KOPT-K1 (cell line): ENCODE measurements around the gene SLCO2A1.

Experiments used
- H3K27ac ChIP-seq: fragments of 200-600 bp; sonication (generic); 2 replicates; pipeline ENCODE4 v1.5.1; 2016; ENCODE audit warnings: antibody characterized with exemption, mild to moderate bottlenecking, low read depth, low read length; ENCODE audit not compliant: poor library complexity, severe bottlenecking
- H3K36me3 ChIP-seq: fragments of 200-600 bp; sonication (generic); 2 replicates; pipeline ENCODE4 v1.5.1; 2017; ENCODE audit warnings: antibody characterized with exemption, mild to moderate bottlenecking, low read length, moderate library complexity; ENCODE audit not compliant: insufficient read depth
- H3K9me3 ChIP-seq: fragments of 200-600 bp; sonication (generic); 2 replicates; pipeline ENCODE4 v1.5.1; 2017; ENCODE audit warnings: antibody characterized with exemption, low read length, mild to moderate bottlenecking; ENCODE audit not compliant: insufficient read depth, poor library complexity, severe bottlenecking

The SLCO2A1 gene

GRCh38 chr3:134004841-134005240 lies 24.9 kb downstream of the SLCO2A1 start:
- Histone ChIP-seq H3K27ac (no peak overlapping the region), H3K36me3 (no peaks in the 10 kb centered on the region)

GRCh38 chr3:134003066-134003465 lies 26.7 kb downstream of the SLCO2A1 start:
- Histone ChIP-seq H3K27ac (no peak overlapping the region), H3K9me3 (no peaks in the 10 kb centered on the region), H3K36me3 (no peaks in the 10 kb centered on the region)

More at GRCh38 chr3:134004841-134005240, 24.9 kb downstream of the SLCO2A1 start:
- no peaks in the 10 kb centered on the region for H3K9me3 ChIP-seq

- no peak overlapping the region for H3K27ac ChIP-seq
- H3K9me3 ChIP-seq, result no peaks in the 10 kb centered on the region
- H3K36me3 ChIP-seq, result no peaks in the 10 kb centered on the region
These were observed 27.4 kb downstream of the SLCO2A1 start for GRCh38 chr3:134002306-134002705.

GRCh38 chr3:134001251-134001650 lies 28.5 kb downstream of the SLCO2A1 start:
- Histone ChIP-seq H3K27ac (no peak overlapping the region), H3K9me3 (no peaks in the 10 kb centered on the region), H3K36me3 (no peaks in the 10 kb centered on the region)

- H3K27ac ChIP-seq, result no peak overlapping the region
- H3K9me3 ChIP-seq, result no peaks in the 10 kb centered on the region
- H3K36me3 ChIP-seq, result no peaks in the 10 kb centered on the region
These were observed 29.6 kb downstream of the SLCO2A1 start for GRCh38 chr3:133999891-134000685.

GRCh38 chr3:133998691-133999241 lies 31.0 kb downstream of the SLCO2A1 start:
- Histone ChIP-seq H3K9me3 (no peaks in the 10 kb centered on the region), H3K27ac (no peak overlapping the region), H3K36me3 (no peaks in the 10 kb centered on the region)

GRCh38 chr3:133997871-133998635 lies 31.7 kb downstream of the SLCO2A1 start:
- no peaks in the 10 kb centered on the region for H3K9me3 ChIP-seq
- no peak overlapping the region for H3K27ac ChIP-seq
- no peaks in the 10 kb centered on the region for H3K36me3 ChIP-seq

GRCh38 chr3:133996996-133997395 lies 32.7 kb downstream of the SLCO2A1 start:
- no peaks in the 10 kb centered on the region for H3K9me3 ChIP-seq
- H3K36me3 ChIP-seq, result no peaks in the 10 kb centered on the region
- no peak overlapping the region for H3K27ac ChIP-seq

GRCh38 chr3:133996251-133996661 lies 33.5 kb downstream of the SLCO2A1 start:
- Histone ChIP-seq H3K27ac (no peak overlapping the region), H3K36me3 (no peaks in the 10 kb centered on the region), H3K9me3 (no peaks in the 10 kb centered on the region)

- no peaks in the 10 kb centered on the region for H3K36me3 ChIP-seq
- no peak overlapping the region for H3K27ac ChIP-seq
- H3K9me3 ChIP-seq, result no peaks in the 10 kb centered on the region
These were observed 34.5 kb downstream of the SLCO2A1 start for GRCh38 chr3:133995264-133995663.

- Histone ChIP-seq H3K27ac (no peak overlapping the region), H3K36me3 (no peaks in the 10 kb centered on the region), H3K9me3 (no peaks in the 10 kb centered on the region)
These were observed 35.4 kb downstream of the SLCO2A1 start for GRCh38 chr3:133994166-133994890.

- Histone ChIP-seq H3K36me3 (no peaks in the 10 kb centered on the region), H3K27ac (no peak overlapping the region), H3K9me3 (no peaks in the 10 kb centered on the region)
These were observed 36.6 kb downstream of the SLCO2A1 start for GRCh38 chr3:133992951-133993620.

GRCh38 chr3:133992381-133992780 lies 37.3 kb downstream of the SLCO2A1 start:
- Histone ChIP-seq H3K36me3 (no peaks in the 10 kb centered on the region), H3K27ac (no peak overlapping the region), H3K9me3 (no peaks in the 10 kb centered on the region)

- Histone ChIP-seq H3K9me3 (no peaks in the 10 kb centered on the region), H3K36me3 (no peaks in the 10 kb centered on the region), H3K27ac (peak overlapping the region; percentile 32)
These were observed 38.1 kb downstream of the SLCO2A1 start for GRCh38 chr3:133991637-133992036.
